SK-N-SH (cell line): ENCODE measurements around the gene GPC5. TPM values are rescaled to one million over a fixed set of nuclear protein-coding genes. Genes with fewer than 3 reads are reported as not detected.

Experiments
- CTCF ChIA-PET: fragments of 300-600, 350-600 bp; formaldehyde crosslinking; extraction: SDS; loops from one replicate; lab custom pipeline; 2021; lab: Yijun Ruan, JAX
- POLR2A ChIA-PET: fragments of 350-600 bp; sonication (Branson Sonifier 250); formaldehyde crosslinking; extraction: SDS; loops from one replicate; lab custom pipeline; 2020; ENCODE audit warnings: antibody characterized with exemption, inconsistent platforms; lab: Yijun Ruan, JAX
- DNase-seq: peaks from one replicate; pipeline ENCODE4 v3.0.0; 2012
- H2AFZ ChIP-seq: fragments of 200-600 bp; sonication (generic); 2 replicates; pipeline ENCODE4 v1.8.1; 2016; ENCODE audit warnings: antibody characterized with exemption, mild to moderate bottlenecking, low read depth
- H3F3A ChIP-seq: fragments of 200-600 bp; sonication (generic); replicated peaks from 2 replicates; pipeline ENCODE3; 2016; ENCODE audit warnings: antibody characterized with exemption, mild to moderate bottlenecking; ENCODE audit not compliant: insufficient read depth
- H3K27ac ChIP-seq, 2 experiments: fragments of 200-500 bp in 1 of 2; fragments of 200-600 bp in 1 of 2; sonication (Bioruptor generic) in 1 of 2; sonication (generic), shearing (Covaris generic) in 1 of 2; 2 replicates each; pipeline versions ENCODE4 v1.5.1 to v1.6.1; 2014 to 2016; ENCODE audit warnings: low read depth in 2 of 2, inconsistent platforms in 1 of 2, low read length in 1 of 2, mild to moderate bottlenecking in 1 of 2, mixed read lengths in 1 of 2
- H3K27me3 ChIP-seq: fragments of 200-600 bp; sonication (generic), shearing (Covaris generic); 2 replicates; pipeline ENCODE4 v1.6.1; 2016; ENCODE audit warnings: mixed run types; ENCODE audit not compliant: insufficient read depth
- H3K36me3 ChIP-seq, 2 experiments: fragments of 200-500 bp in 1 of 2; fragments of 200-600 bp in 1 of 2; sonication (Bioruptor generic) in 1 of 2; sonication (generic) in 1 of 2; replicated peaks in 1 of 2; 2 replicates each; pipeline versions ENCODE3 to v1.5.1; 2014 to 2016; ENCODE audit warnings: low read length in 1 of 2, mild to moderate bottlenecking in 1 of 2; ENCODE audit not compliant: insufficient read depth in 2 of 2, control insufficient read depth in 1 of 2
- H3K4me1 ChIP-seq, 2 experiments: fragments of 200-500 bp in 1 of 2; fragments of 200-600 bp in 1 of 2; sonication (Bioruptor generic) in 1 of 2; sonication (generic), shearing (Covaris generic) in 1 of 2; 2 replicates each; pipeline versions ENCODE4 v1.5.1 to v1.6.1; 2014 to 2016; ENCODE audit warnings: low read depth in 1 of 2, low read length in 1 of 2, mixed run types in 1 of 2; ENCODE audit not compliant: insufficient read depth in 2 of 2, control insufficient read depth in 1 of 2
- H3K4me2 ChIP-seq: fragments of 200-600 bp; sonication (generic), shearing (Covaris generic); 2 replicates; pipeline ENCODE4 v1.6.1; 2017; ENCODE audit warnings: mixed run types
- H3K4me3 ChIP-seq, 2 experiments: fragments of 200-500 bp in 1 of 2; fragments of 200-600 bp in 1 of 2; sonication (Bioruptor generic) in 1 of 2; sonication (generic), shearing (Covaris generic) in 1 of 2; 2 replicates each; pipeline versions ENCODE4 v1.5.1 to v1.8.1; 2014 to 2016; ENCODE audit warnings: low read depth in 2 of 2, inconsistent platforms in 1 of 2, low read length in 1 of 2, mild to moderate bottlenecking in 1 of 2, mixed read lengths in 1 of 2, moderate library complexity in 1 of 2
- H3K79me2 ChIP-seq: fragments of 200-600 bp; sonication (generic); 2 replicates; pipeline ENCODE4 v1.8.1; 2017; ENCODE audit warnings: mild to moderate bottlenecking; ENCODE audit not compliant: insufficient read depth
- H3K9ac ChIP-seq: fragments of 200-600 bp; sonication (generic); 2 replicates; pipeline ENCODE4 v1.6.1; 2017; ENCODE audit warnings: mixed run types
- H3K9me2 ChIP-seq: fragments of 200-600 bp; sonication (generic); 2 replicates; pipeline ENCODE4 v1.6.1; 2017; ENCODE audit warnings: mixed run types
- H3K9me3 ChIP-seq: fragments of 200-600 bp; sonication (generic); 2 replicates; pipeline ENCODE4 v1.6.1; 2017; ENCODE audit warnings: mixed run types, mild to moderate bottlenecking, moderate library complexity
- H4K20me1 ChIP-seq: fragments of 200-600 bp; sonication (generic); 2 replicates; pipeline ENCODE4 v1.6.1; 2017; ENCODE audit warnings: mild to moderate bottlenecking, mixed run types; ENCODE audit not compliant: insufficient read depth
- CHD2 ChIP-seq: fragments of 150-350 bp; IDR thresholded peaks from 2 replicates; pipeline ENCODE4 v1.6.1; 2018; ENCODE audit warnings: low read length; ENCODE audit not compliant: partially characterized antibody
- EP300 ChIP-seq, 2 experiments: IDR thresholded peaks; 2 replicates each; pipeline versions ENCODE4 v1.4.0 to v1.6.1; 2012; ENCODE audit warnings: borderline replicate concordance in 1 of 2, low read depth in 1 of 2, low read length in 1 of 2
- EZH2phosphoT487 ChIP-seq: fragments of 200-600 bp; sonication (generic); IDR thresholded peaks from 2 replicates; pipeline ENCODE4 v1.6.1; 2017; ENCODE audit warnings: low read depth, mixed run types, mild to moderate bottlenecking, antibody characterized with exemption, moderate library complexity, borderline replicate concordance
- FOXJ3 ChIP-seq: sonication (generic); formaldehyde crosslinking; IDR thresholded peaks from 2 replicates; pipeline ENCODE4 v1.5.1; 2020; ENCODE audit warnings: mild to moderate bottlenecking, missing genetic modification reagents
- GABPA ChIP-seq: IDR thresholded peaks from 2 replicates; pipeline ENCODE4 v1.4.0; 2012; ENCODE audit warnings: low read depth, mild to moderate bottlenecking
- JUND ChIP-seq: IDR thresholded peaks from 2 replicates; pipeline ENCODE4 v1.4.0; 2012
- MAX ChIP-seq: IDR thresholded peaks from 2 replicates; pipeline ENCODE4 v1.4.0; 2012; ENCODE audit warnings: low read depth
- MXI1 ChIP-seq: IDR thresholded peaks from 2 replicates; pipeline ENCODE4 v1.6.1; 2012; ENCODE audit warnings: mild to moderate bottlenecking, low read depth, low read length, improper control_type of control experiment
- NFIC ChIP-seq: IDR thresholded peaks from 2 replicates; pipeline ENCODE4 v1.4.0; 2012; ENCODE audit warnings: borderline replicate concordance
- POLR2AphosphoS5 ChIP-seq: IDR thresholded peaks from 2 replicates; pipeline ENCODE4 v1.6.1; 2012; ENCODE audit warnings: low read depth, low read length
- RFX5 ChIP-seq: IDR thresholded peaks from 2 replicates; pipeline ENCODE4 v1.6.1; 2012; ENCODE audit warnings: mild to moderate bottlenecking, improper control_type of control experiment, low read length
- RXRA ChIP-seq: IDR thresholded peaks from 2 replicates; pipeline ENCODE4 v1.4.0; 2012; ENCODE audit warnings: low read depth, mild to moderate bottlenecking, borderline replicate concordance
- SIN3A ChIP-seq: IDR thresholded peaks from 2 replicates; pipeline ENCODE4 v1.6.1; 2012; ENCODE audit warnings: low read depth, mild to moderate bottlenecking, low read length, moderate library complexity, borderline replicate concordance
- TAF1 ChIP-seq: IDR thresholded peaks from 2 replicates; pipeline ENCODE4 v1.6.1; 2012; ENCODE audit warnings: low read depth, mild to moderate bottlenecking, low read length, moderate library complexity, borderline replicate concordance
- WGBS: methylation state at CpG from one replicate; pipeline ENCODE4 v1.1.6; 2017; ENCODE audit warnings: low lambda C conversion rate; 5-methylcytosine and 5-hydroxymethylcytosine counted together
- polyA plus RNA-seq, 3 experiments: library from polyadenylated mRNA; depleted of rRNA; stranded (reverse); fragments of >200 nt; gene quantifications; 2 replicates each; pipeline ENCODE4 v1.2.3, GENCODE V29; 2012
- TF ChIP-seq, protein P1 (sequence below): IDR thresholded peaks from 2 replicates; pipeline ENCODE4; 2012

Gene GPC5
- polyA plus RNA-seq, 1 of the 3 experiments (the other 2 are of a cell fraction), result 0.03 TPM

DNA sequence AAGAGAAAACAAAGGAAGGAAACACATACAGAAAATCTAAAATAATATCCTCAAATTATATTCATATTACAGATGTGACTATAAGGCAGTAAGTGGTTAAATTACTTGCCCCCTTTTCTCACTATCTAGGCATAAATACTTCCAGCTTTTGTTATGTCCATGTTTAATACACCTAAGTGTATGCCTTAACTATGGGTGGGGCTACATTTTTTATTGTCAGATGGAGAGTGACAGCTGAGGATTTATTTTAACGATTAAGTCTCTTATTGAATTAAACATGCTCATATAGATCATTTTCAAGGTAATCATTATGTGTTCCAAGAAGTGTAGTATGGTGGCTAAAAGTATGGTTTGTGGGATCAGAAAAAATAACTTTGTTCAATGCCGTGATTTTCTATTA lies 909.3 kb downstream of the GPC5 start (continued):
- TF ChIP-seq SIN3A (no peak), MAX (no peak), EZH2phosphoT487 (no peak), CHD2 (no peak), FOXJ3 (no peak), MXI1 (no peak)

DNA sequence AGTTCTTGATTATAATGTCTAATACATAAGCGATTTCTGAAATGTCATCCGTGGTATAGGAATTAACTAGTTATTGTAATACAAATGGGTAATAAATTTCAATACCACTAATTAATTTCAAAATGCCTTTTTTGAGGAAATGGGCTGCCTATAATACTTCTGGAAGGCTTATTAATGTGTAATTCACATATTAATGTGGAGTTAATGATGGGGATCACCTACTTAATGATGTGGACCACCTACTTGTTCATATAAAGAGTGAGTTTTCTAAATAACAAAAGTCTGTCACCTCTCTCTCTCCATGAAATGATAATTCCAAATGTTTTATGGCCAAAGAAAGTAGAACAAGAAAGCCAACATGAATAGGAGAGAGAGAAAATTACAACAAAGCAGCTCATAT lies 914.4 kb downstream of the GPC5 start:
- 82% methylated on average over 2 of the region's 2 CpGs for WGBS
- Histone ChIP-seq H3K79me2 (no peaks in the 10 kb centered on the region), H3K4me2 (no peak overlapping the region), H3K4me1 (no peaks in the 10 kb centered on the region), H3K9me3 (no peaks in the 10 kb centered on the region), H3K27me3 (no peaks in the 10 kb centered on the region), H3K9me2 (no peaks in the 10 kb centered on the region), H3K27ac (no peak overlapping the region), H4K20me1 (no peaks in the 10 kb centered on the region), H3K9ac (no peak overlapping the region), H3F3A (no peaks in the 10 kb centered on the region), H3K36me3 (no peaks in the 10 kb centered on the region), H2AFZ (no peak overlapping the region), H3K4me3 (no peak overlapping the region)
- ChIA-PET POLR2A (no interaction called here), CTCF (no interaction called here)
- TF ChIP-seq SIN3A (no peak), MXI1 (no peak), RFX5 (no peak), EP300 (IDR thresholded peaks at IDR 0.05; ENCODE audit: borderline replicate concordance in 1 of 2, low read depth in 1 of 2, low read length in 1 of 2) (no peak), NFIC (no peak), POLR2AphosphoS5 (no peak)
- TF ChIP-seq, protein P1, sequence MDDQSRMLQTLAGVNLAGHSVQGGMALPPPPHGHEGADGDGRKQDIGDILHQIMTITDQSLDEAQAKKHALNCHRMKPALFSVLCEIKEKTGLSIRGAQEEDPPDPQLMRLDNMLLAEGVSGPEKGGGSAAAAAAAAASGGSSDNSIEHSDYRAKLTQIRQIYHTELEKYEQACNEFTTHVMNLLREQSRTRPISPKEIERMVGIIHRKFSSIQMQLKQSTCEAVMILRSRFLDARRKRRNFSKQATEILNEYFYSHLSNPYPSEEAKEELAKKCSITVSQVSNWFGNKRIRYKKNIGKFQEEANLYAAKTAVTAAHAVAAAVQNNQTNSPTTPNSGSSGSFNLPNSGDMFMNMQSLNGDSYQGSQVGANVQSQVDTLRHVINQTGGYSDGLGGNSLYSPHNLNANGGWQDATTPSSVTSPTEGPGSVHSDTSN, result no peak
- DNase-seq, result no peak

DNA sequence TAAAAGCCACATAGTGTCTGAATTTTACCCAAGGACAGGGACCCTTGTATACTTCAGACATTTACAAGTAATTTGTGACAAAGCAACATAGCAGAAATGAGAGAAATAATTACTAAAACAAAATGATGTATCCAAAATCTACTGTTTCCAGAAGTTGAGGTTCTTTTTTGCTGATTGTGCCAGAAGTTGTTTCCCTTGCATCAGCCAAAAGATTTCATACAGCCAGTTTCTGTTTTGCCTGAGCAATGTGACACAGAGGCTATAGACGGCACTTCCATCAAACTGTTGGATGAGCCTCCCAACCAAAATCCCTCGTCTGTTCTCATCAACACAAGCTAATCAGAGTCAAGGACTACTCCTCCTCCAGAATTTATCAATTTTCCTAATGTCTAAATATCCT lies 915.0 kb downstream of the GPC5 start:
- POLR2A ChIA-PET, result no interaction called here
- DNase-seq, result no peak
- Histone ChIP-seq H3K27ac (no peak overlapping the region), H3K4me3 (no peak overlapping the region), H3K27me3 (no peaks in the 10 kb centered on the region), H3K9me3 (no peaks in the 10 kb centered on the region), H3K9me2 (no peaks in the 10 kb centered on the region), H4K20me1 (no peaks in the 10 kb centered on the region), H3K4me2 (no peak overlapping the region), H3K79me2 (no peaks in the 10 kb centered on the region), H3K4me1 (no peaks in the 10 kb centered on the region), H2AFZ (no peak overlapping the region), H3K9ac (no peak overlapping the region), H3F3A (no peaks in the 10 kb centered on the region)
- WGBS, result 57% methylated on average over 2 of the region's 2 CpGs
- TF ChIP-seq GABPA (no peak), RXRA (no peak), EP300 (IDR thresholded peaks at IDR 0.05; ENCODE audit: borderline replicate concordance in 1 of 2, low read depth in 1 of 2, low read length in 1 of 2) (no peak), JUND (no peak), TAF1 (no peak)
- TF ChIP-seq, all 33 proteins: peak for 0
- no peaks in the 10 kb centered on the region for H3K36me3 ChIP-seq
- CTCF ChIA-PET, result no interaction called here
